ENCODE measurements around the gene SLC19A2. TPM values are rescaled to one million over a fixed set of nuclear protein-coding genes. Genes with fewer than 3 reads are reported as not detected.
A peak's percentile ranks its signal among the peaks of the same experiment; 100 is the strongest.

SLC19A2 gene
- total RNA-seq, 4 donors from 2014 or later = 48.8 to 195 (median 96.0) TPM

- TF ChIP-seq CTCF (IDR thresholded peaks at IDR 0.05) = no peak
- DNase-seq (ENCODE audit: low spot score) (no peak), ATAC-seq (ENCODE audit: low FRiP score) (peak; percentile 43)
Measured at GRCh38 chr1:169486281-169487051, 722 bp upstream of the SLC19A2 start.

GRCh38 chr1:169484683-169485430, 887 bp downstream of the SLC19A2 start:
- DNase-seq (ENCODE audit: low spot score) (no peak), ATAC-seq (ENCODE audit: low FRiP score) (peak; percentile 49)
- TF ChIP-seq CTCF (IDR thresholded peaks at IDR 0.05) = no peak

- no peak for TF ChIP-seq CTCF (IDR thresholded peaks at IDR 0.05)
Measured at GRCh38 chr1:169484101-169484500, 1.6 kb downstream of the SLC19A2 start.

GRCh38 chr1:169483500-169483966, 2.2 kb downstream of the SLC19A2 start:
- no peak for DNase-seq (ENCODE audit: low spot score)

More at GRCh38 chr1:169484101-169484500, 1.6 kb downstream of the SLC19A2 start:
- no peak for DNase-seq (ENCODE audit: low spot score)
- no peak for ATAC-seq (ENCODE audit: low FRiP score)

GRCh38 chr1:169479363-169480066, 6.2 kb downstream of the SLC19A2 start:
- TF ChIP-seq CTCF (IDR thresholded peaks at IDR 0.05) = no peak
- DNase-seq (ENCODE audit: low spot score) (no peak), ATAC-seq (ENCODE audit: low FRiP score) (no peak)

More at GRCh38 chr1:169483500-169483966, 2.2 kb downstream of the SLC19A2 start:
- no peak for TF ChIP-seq CTCF (IDR thresholded peaks at IDR 0.05)
- ATAC-seq (ENCODE audit: low FRiP score) = no peak

GRCh38 chr1:169478094-169478672, 7.6 kb downstream of the SLC19A2 start:
- no peak for TF ChIP-seq CTCF (IDR thresholded peaks at IDR 0.05)
- ATAC-seq (ENCODE audit: low FRiP score) (no peak), DNase-seq (ENCODE audit: low spot score) (no peak)
